VCaP (cell line): ENCODE measurements around the gene DDR2.
A peak's percentile ranks its signal among the peaks of the same experiment; 100 is the strongest.

ENCODE experiments used
- H3K27ac ChIP-seq: fragments of 450-650 bp; 2 replicates; pipeline ENCODE4 v1.5.1; 2017
- TF ChIP-seq, protein P1 (sequence below): fragments of 450-650 bp; conservative IDR thresholded peaks from 2 replicates; pipeline ENCODE4 v1.5.1; 2017; ENCODE audit warnings: mild to moderate bottlenecking, moderate library complexity

DDR2 gene

DNA sequence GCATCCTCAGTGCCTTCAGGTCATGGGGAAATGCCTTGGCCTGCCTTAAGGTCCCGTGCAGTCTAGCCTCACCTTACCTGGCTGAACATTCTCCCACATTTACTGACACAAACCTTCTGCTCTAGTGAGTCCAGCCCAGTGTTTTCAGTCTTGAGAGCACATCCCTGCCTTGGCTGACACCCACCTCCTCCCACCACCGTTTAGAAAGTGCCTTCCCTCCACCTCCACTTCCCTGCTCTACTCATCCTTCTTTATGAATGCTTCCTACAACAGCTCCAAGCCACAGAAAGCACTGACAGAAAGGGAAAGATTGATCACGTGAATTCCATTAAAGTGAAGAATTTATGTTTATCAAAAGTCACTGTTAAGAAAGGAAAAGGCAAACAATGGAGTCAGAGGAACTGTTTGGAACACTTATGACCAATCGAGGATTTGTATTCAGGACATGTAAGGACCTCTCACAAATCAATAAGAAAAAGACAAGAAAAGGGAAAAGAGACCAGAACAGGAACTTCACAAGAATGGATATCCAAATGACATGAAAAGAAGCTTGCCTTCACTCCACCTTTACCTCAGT, 59.8 kb downstream of the DDR2 start:
- H3K27ac ChIP-seq = no peak overlapping the region
- TF ChIP-seq, protein P1, sequence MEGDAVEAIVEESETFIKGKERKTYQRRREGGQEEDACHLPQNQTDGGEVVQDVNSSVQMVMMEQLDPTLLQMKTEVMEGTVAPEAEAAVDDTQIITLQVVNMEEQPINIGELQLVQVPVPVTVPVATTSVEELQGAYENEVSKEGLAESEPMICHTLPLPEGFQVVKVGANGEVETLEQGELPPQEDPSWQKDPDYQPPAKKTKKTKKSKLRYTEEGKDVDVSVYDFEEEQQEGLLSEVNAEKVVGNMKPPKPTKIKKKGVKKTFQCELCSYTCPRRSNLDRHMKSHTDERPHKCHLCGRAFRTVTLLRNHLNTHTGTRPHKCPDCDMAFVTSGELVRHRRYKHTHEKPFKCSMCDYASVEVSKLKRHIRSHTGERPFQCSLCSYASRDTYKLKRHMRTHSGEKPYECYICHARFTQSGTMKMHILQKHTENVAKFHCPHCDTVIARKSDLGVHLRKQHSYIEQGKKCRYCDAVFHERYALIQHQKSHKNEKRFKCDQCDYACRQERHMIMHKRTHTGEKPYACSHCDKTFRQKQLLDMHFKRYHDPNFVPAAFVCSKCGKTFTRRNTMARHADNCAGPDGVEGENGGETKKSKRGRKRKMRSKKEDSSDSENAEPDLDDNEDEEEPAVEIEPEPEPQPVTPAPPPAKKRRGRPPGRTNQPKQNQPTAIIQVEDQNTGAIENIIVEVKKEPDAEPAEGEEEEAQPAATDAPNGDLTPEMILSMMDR = no peak

DNA sequence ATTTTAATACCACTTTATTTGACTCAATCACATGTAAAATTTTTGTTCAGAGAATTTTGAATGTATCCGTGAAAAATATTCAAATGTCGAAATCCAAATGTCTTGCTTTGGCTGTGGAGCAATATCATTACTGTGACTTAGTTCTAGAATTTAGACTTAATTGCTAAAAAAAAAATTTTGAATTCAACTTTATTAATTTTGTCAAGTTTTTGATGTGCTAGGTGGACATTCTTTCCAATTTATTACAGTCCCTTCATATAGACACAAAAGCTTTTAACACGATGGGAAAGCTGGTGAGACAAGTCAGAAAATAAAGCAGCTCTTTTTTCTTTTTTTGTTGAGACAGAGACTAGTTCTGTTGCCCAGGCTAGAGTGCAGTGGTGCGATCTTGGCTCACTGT, 62.6 kb downstream of the DDR2 start:
- no peak overlapping the region for H3K27ac ChIP-seq
- TF ChIP-seq, protein P1 = no peak

DNA sequence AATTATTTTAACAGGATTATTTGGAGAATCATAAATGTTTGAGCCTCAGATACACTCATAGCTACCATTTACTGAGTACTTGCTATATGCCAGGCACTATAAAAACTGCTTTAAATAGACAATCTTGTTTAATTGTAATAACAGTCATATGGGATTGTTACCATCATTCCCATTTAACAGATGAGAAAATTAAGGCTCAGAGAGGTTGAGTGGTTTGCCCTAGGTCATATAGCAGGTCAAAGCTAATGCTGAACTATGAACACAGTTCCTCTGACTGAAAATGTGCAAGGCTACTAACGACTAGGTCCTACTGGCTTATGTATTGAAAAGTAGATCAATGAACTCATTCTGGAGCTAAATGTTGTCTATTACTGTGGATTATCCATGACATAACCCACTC, 63.4 kb downstream of the DDR2 start:
- TF ChIP-seq, protein P1 = no peak
- H3K27ac ChIP-seq = peak overlapping the region; percentile 81

DNA sequence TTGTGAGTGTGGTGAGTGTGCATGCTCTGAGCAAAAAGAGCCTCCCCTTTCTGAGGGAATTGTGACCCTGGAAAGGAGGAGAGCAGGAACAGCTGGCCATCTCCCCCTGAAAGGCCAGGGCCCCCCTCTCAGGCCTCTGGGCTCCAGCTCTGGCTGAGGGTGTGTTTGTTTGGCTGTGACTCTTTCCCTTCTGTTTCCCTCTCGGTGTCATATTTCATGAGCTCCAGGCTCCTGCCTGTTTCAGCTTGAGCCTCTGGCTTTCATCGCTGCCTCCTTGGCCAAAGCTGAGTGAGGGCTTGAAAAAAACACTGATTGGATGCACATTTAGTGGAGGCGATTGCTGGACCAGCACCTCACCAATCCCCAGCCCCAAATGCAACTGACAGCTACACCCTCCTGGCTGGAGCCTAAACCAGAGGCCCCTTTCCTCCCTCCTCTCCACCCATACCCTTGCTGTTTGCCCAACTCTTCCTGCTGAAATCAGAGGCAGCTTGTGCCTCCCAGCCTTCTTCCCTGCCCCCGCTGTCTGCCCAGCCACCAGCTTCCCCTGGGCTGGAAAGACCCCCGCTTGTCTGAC, 64.1 kb downstream of the DDR2 start:
- peak overlapping the region; percentile 81 for H3K27ac ChIP-seq
- TF ChIP-seq, protein P1 = no peak

DNA sequence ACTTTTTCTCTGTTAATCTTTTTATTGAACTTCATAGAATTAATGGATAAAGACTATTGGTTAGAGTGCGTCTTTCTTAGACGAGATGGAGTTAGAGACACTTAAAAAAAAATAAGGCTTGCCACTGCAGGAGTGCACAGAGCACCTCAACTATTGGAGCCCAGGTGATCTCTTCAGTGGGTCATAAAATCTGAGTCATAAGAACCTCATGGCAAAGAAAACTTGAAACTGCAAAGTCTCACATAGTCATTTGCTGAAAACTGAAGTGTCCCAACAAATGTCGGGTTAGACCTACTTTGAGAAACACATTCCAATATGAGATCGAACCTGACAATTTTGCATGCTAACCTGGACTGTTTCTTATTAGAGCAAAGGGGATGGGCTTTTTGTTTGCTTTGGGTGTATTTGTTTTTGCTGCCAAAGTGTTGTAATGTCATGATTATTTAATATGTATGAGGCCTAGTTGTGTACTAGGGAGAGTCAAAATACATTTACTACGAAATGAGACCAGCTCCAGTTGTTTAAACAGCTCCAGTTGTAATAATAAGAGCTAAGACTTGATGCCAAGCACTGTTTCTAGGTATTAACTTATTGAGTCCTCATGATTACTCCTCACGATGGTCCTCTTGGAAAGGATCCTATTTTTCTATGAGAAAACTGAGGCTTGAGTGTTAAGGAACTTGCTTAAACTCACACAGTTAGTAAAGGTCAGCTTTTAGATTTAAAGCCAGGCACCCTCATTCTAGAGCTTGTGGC, 65.1 kb downstream of the DDR2 start:
- TF ChIP-seq, protein P1 = no peak
- H3K27ac ChIP-seq = peak overlapping the region; percentile 81

DNA sequence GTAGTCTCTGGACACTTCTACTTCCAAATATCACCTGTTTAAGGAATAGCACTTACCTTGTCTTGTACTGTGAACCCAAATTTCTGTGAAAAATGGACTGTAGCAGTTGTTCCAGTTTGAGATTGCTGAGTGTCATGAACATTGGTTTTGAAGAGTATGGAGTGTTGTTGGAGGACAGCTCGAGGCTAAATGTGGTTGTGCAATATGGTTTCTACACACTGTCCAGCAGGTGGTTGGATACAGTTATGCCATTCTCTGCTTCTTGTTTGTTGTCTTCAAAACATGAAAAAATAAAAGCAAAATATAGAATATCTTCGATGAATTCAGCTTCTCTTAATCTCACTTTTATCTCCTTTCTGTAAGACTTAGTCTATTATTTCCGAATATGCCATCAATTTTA, 67.1 kb downstream of the DDR2 start:
- no peak overlapping the region for H3K27ac ChIP-seq
- TF ChIP-seq, protein P1 = no peak

DNA sequence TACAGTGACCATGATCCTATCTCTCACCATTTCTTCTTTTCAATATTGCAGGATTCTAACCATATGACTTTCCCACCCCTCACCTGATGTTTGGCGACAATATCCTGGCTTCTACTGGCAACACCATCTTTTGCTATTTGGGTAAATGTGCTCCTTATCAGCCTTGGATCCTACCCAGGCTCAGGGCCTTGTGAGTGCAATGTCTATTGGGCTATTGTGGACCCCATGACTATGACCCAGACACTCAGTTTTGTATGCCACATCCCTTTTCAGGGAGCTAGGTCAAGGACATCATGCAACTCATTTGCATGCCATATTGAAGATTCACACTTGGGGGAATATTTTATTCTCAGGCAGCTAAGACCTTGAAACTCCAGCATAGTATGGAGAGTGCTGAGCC, 67.9 kb downstream of the DDR2 start:
- TF ChIP-seq, protein P1 = no peak
- H3K27ac ChIP-seq = no peak overlapping the region
